OCI-LY1 (cell line): Measurements from ENCODE around the gene PROSER2.

Experiments used
- H2AFZ ChIP-seq: fragments of 200-600 bp; sonication (generic), shearing (Covaris generic); 2 replicates; pipeline ENCODE4 v1.6.0; 2014; ENCODE audit warnings: antibody characterized with exemption, mild to moderate bottlenecking, low read length
- H3F3A ChIP-seq: fragments of 200-600 bp; sonication (generic), shearing (Covaris generic); 2 replicates; pipeline ENCODE4 v1.6.0; 2014; ENCODE audit warnings: mild to moderate bottlenecking, antibody characterized with exemption, low read length, moderate library complexity; ENCODE audit not compliant: insufficient read depth
- H3K27ac ChIP-seq: fragments of 200-600 bp; sonication (generic); 2 replicates; pipeline ENCODE4 v1.5.1; 2014; ENCODE audit warnings: low read length, mixed run types, mild to moderate bottlenecking, low read depth; ENCODE audit not compliant: poor library complexity, severe bottlenecking
- H3K27me3 ChIP-seq: fragments of 200-600 bp; sonication (generic); 2 replicates; pipeline ENCODE4 v1.6.0; 2014; ENCODE audit warnings: antibody characterized with exemption, mild to moderate bottlenecking, low read length, moderate library complexity; ENCODE audit not compliant: insufficient read depth
- H3K36me3 ChIP-seq: fragments of 200-600 bp; sonication (generic); 2 replicates; pipeline ENCODE4 v1.6.1; 2014; ENCODE audit warnings: mild to moderate bottlenecking, antibody characterized with exemption, low read length, moderate library complexity, mixed read lengths; ENCODE audit not compliant: insufficient read depth
- H3K4me1 ChIP-seq: fragments of 200-600 bp; sonication (generic); 2 replicates; pipeline ENCODE4 v1.5.1; 2014; ENCODE audit warnings: mild to moderate bottlenecking, low read length, moderate library complexity; ENCODE audit not compliant: insufficient read depth, severe bottlenecking
- H3K4me2 ChIP-seq: fragments of 200-600 bp; sonication (generic), shearing (Covaris generic); 2 replicates; pipeline ENCODE4 v1.6.1; 2014; ENCODE audit warnings: low read length
- H3K4me3 ChIP-seq: fragments of 200-600 bp; sonication (generic); 2 replicates; pipeline ENCODE4 v1.5.1; 2014; ENCODE audit warnings: low read length, low read depth, mild to moderate bottlenecking, mixed read lengths; ENCODE audit not compliant: poor library complexity, severe bottlenecking
- H3K79me2 ChIP-seq: fragments of 200-600 bp; shearing (Covaris generic); 2 replicates; pipeline ENCODE4 v1.6.1; 2016; ENCODE audit warnings: mixed run types, low read length, mixed read lengths; ENCODE audit not compliant: insufficient read depth
- H3K9ac ChIP-seq: fragments of 200-600 bp; sonication (generic), shearing (Covaris generic); 2 replicates; pipeline ENCODE4 v1.6.1; 2014; ENCODE audit warnings: mild to moderate bottlenecking, low read length, mixed read lengths
- H3K9me2 ChIP-seq: fragments of 200-600 bp; sonication (generic), shearing (Covaris generic); 2 replicates; pipeline ENCODE4 v1.6.1; 2014; ENCODE audit warnings: low read depth, mild to moderate bottlenecking, low read length, mixed read lengths
- H3K9me3 ChIP-seq: fragments of 200-600 bp; shearing (Covaris generic); 2 replicates; pipeline ENCODE4 v1.6.1; 2014; ENCODE audit warnings: low read length, mixed read lengths
- H4K20me1 ChIP-seq: fragments of 200-600 bp; sonication (generic), shearing (Covaris generic); 2 replicates; pipeline ENCODE4 v1.6.0; 2016; ENCODE audit warnings: mild to moderate bottlenecking, low read length; ENCODE audit not compliant: insufficient read depth
- EZH2 ChIP-seq: fragments of 200-600 bp; sonication (generic), shearing (Covaris generic); IDR thresholded peaks from 2 replicates; pipeline ENCODE4 v1.8.0; 2017; ENCODE audit warnings: borderline replicate concordance, mixed run types, mild to moderate bottlenecking, antibody characterized with exemption, low read length, moderate library complexity, mixed read lengths
- TF ChIP-seq, protein P1 (sequence below): fragments of 200-600 bp; sonication (generic), shearing (Covaris generic); IDR thresholded peaks from 2 replicates; pipeline ENCODE4 v1.5.1; 2017; ENCODE audit warnings: mild to moderate bottlenecking, antibody characterized with exemption, low read length, moderate library complexity, mixed read lengths

The PROSER2 gene

DNA sequence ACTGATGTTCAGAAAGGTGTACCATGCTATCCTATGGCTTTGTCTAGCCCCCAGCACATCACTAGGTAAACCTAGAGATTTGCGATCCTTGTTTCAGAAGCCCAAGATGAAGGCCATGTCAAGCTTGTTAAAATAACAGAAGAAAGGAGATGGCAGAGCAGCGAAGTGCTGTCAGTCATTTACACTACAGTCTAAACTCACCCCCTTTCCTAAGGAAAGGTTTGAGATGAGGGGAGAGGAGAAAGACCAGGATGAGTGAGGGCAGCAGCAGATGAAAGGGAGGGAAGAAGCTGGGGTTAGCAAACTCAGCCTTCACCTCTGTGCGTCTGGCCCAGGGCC is 74.8 kb downstream of the PROSER2 start:
- no peak overlapping the region for H3K4me3 ChIP-seq
- no peaks in the 10 kb centered on the region for H3K4me1 ChIP-seq
- no peak overlapping the region for H2AFZ ChIP-seq
- no peaks in the 10 kb centered on the region for H3F3A ChIP-seq
- no peaks in the 10 kb centered on the region for H3K9me2 ChIP-seq
- H4K20me1 ChIP-seq, result no peaks in the 10 kb centered on the region
- no peaks in the 10 kb centered on the region for H3K79me2 ChIP-seq
- no peak for TF ChIP-seq EZH2
- no peak overlapping the region for H3K4me2 ChIP-seq
- no peak overlapping the region for H3K27ac ChIP-seq
- H3K9me3 ChIP-seq, result no peaks in the 10 kb centered on the region
- no peak overlapping the region for H3K9ac ChIP-seq
- no peaks in the 10 kb centered on the region for H3K36me3 ChIP-seq
- peaks cover 3% of the 10 kb centered on the region; the same call in 1 of the 2 replicates for H3K27me3 ChIP-seq

DNA sequence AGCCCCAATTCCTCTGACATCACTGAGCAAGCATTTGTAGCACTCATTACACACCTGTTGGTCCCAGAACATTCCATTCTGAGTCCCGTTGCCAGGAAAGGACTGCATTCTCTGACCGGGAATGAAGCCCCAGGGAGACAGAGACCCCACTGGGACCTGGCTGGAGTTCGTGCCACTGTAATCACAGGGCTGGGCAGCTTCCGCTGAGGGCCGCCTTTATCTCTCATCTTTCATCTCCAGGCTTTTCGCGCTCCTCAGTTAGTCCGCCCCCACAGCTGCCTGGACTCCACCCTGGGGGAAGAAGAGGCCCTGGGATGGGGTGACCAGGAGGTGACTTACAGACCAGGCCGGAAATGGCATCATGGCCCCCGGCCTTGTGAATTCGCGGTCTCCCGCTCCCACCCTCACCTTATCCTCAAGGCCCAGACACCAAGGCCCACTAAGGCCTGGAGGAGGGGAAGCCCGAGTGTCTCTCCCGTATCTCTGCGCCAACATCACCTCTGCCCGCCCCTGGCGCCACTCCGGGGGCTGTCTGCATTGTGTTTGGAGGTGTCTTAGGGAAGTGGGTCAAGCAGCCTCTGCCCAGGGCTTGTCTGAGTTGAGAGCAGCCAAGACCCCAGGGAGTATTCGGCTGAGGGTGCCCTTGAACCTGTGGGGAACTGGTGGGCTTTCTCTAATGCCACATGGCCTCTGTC is 75.4 kb downstream of the PROSER2 start:
- Histone ChIP-seq H3K9me3 (no peaks in the 10 kb centered on the region), H3K4me2 (no peak overlapping the region), H3K9ac (no peak overlapping the region), H3K9me2 (no peaks in the 10 kb centered on the region), H3K36me3 (no peaks in the 10 kb centered on the region), H3K4me3 (no peak overlapping the region), H3K27ac (no peak overlapping the region), H4K20me1 (no peaks in the 10 kb centered on the region), H3F3A (no peaks in the 10 kb centered on the region), H3K79me2 (no peaks in the 10 kb centered on the region), H3K27me3 (peaks cover 3% of the 10 kb centered on the region; the same call in 1 of the 2 replicates), H2AFZ (no peak overlapping the region), H3K4me1 (no peaks in the 10 kb centered on the region)
- TF ChIP-seq EZH2, result no peak

DNA sequence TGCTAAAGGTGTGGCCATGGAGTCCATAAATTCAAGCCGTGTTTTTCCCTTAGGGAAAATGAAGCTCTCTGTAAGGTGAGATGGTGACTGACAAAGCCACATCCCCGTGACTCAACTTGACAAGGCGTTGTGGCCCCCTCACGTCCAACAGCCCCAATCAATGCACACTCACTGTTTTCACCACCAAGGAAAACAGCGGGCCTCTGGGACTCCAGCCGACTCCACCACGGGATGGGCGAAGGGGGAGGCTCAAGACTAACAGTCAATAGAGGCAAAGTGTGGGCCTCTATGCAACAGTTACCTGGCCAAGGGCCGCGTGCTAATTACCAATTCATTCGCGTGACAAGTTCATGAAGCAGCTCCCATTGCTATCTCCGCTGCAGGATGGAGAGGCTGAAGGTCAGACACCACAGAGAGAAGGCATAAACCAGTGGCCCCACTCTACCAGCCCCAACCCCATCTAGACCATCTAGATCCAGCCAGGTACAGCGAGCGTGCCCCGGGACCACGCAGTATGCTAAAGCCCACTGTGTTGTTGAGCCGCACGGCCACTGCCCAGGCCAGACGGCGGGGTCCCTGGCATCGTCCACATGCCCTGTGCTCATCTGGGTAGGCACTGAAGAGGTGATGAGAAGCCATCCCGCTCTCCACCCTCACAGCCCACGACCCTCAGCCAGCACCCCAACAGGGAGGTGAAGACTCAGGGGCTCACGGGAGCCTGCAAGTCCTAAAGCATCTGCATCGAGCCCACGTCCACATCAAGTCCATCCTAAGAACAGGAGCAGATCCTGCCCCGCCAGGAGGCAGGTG is 76.1 kb downstream of the PROSER2 start:
- Histone ChIP-seq H3K4me3 (no peak overlapping the region), H3K27me3 (peaks cover 3% of the 10 kb centered on the region; the same call in 1 of the 2 replicates), H3K9me3 (no peaks in the 10 kb centered on the region), H4K20me1 (no peaks in the 10 kb centered on the region), H3K9me2 (no peaks in the 10 kb centered on the region), H2AFZ (no peak overlapping the region), H3K9ac (no peak overlapping the region), H3F3A (no peaks in the 10 kb centered on the region), H3K79me2 (no peaks in the 10 kb centered on the region), H3K4me1 (no peaks in the 10 kb centered on the region), H3K27ac (no peak overlapping the region), H3K36me3 (no peaks in the 10 kb centered on the region), H3K4me2 (no peak overlapping the region)
- TF ChIP-seq, protein P1, sequence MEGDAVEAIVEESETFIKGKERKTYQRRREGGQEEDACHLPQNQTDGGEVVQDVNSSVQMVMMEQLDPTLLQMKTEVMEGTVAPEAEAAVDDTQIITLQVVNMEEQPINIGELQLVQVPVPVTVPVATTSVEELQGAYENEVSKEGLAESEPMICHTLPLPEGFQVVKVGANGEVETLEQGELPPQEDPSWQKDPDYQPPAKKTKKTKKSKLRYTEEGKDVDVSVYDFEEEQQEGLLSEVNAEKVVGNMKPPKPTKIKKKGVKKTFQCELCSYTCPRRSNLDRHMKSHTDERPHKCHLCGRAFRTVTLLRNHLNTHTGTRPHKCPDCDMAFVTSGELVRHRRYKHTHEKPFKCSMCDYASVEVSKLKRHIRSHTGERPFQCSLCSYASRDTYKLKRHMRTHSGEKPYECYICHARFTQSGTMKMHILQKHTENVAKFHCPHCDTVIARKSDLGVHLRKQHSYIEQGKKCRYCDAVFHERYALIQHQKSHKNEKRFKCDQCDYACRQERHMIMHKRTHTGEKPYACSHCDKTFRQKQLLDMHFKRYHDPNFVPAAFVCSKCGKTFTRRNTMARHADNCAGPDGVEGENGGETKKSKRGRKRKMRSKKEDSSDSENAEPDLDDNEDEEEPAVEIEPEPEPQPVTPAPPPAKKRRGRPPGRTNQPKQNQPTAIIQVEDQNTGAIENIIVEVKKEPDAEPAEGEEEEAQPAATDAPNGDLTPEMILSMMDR, result no peak
- no peak for TF ChIP-seq EZH2

DNA sequence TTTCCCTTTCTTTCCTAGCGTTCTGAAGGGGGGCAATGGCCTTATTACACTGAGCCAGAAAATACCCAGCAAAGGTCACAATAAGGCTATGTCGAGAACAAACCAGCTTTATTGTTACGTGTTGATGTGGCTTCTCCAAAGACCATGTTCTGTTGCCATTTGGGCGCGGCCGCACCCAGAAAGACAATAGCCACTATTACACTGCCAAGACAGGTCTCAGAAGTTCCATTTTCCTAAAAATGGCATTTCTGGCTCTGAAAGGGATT is 77.8 kb downstream of the PROSER2 start:
- Histone ChIP-seq H3K9ac (no peak overlapping the region), H4K20me1 (no peaks in the 10 kb centered on the region), H3K4me1 (no peaks in the 10 kb centered on the region), H3K9me3 (no peaks in the 10 kb centered on the region), H2AFZ (no peak overlapping the region), H3K9me2 (no peaks in the 10 kb centered on the region), H3K4me2 (no peak overlapping the region), H3K79me2 (no peaks in the 10 kb centered on the region), H3K27ac (no peak overlapping the region), H3K4me3 (no peak overlapping the region), H3F3A (no peaks in the 10 kb centered on the region), H3K36me3 (no peaks in the 10 kb centered on the region), H3K27me3 (peaks cover 3% of the 10 kb centered on the region; the same call in 1 of the 2 replicates)
- TF ChIP-seq, protein P1, result no peak
- no peak for TF ChIP-seq EZH2
